RWPE2 (cell line): Measurements from ENCODE around the gene SLC13A5.

ENCODE experiments used
- ATAC-seq: fragments of 200-7000 bp; cut with Tn5 transposase; 3 replicates; pipeline ENCODE4 v1.9.1; 2021; ENCODE audit warnings: low read depth
- DNase-seq: peaks from one replicate; pipeline ENCODE4 v3.0.0-alpha.2; 2020; ENCODE audit warnings: low spot score
- H3K27ac ChIP-seq: fragments of 450-650 bp; 2 replicates; pipeline ENCODE4 v1.5.1; 2017; ENCODE audit warnings: mild to moderate bottlenecking; ENCODE audit not compliant: poor library complexity, severe bottlenecking
- H3K27me3 ChIP-seq: fragments of 250-450 bp; sonication (Bioruptor Pico); 2 replicates; pipeline ENCODE4 v1.5.1; 2021; ENCODE audit warnings: mild to moderate bottlenecking, moderate library complexity; ENCODE audit not compliant: insufficient read depth, poor library complexity, severe bottlenecking
- H3K36me3 ChIP-seq: fragments of 250-450 bp; sonication (Bioruptor Pico); 2 replicates; pipeline ENCODE4 v1.5.1; 2020; ENCODE audit warnings: low read depth, mild to moderate bottlenecking, moderate library complexity
- H3K4me1 ChIP-seq: fragments of 250-450 bp; sonication (Bioruptor Pico); 2 replicates; pipeline ENCODE4 v1.5.1; 2021; ENCODE audit warnings: mild to moderate bottlenecking, moderate library complexity; ENCODE audit not compliant: insufficient read depth, poor library complexity, severe bottlenecking
- H3K4me3 ChIP-seq: fragments of 250-450 bp; sonication (Bioruptor Pico); 2 replicates; pipeline ENCODE4 v1.5.1; 2021; ENCODE audit warnings: mild to moderate bottlenecking, moderate library complexity; ENCODE audit not compliant: severe bottlenecking
- H3K9me3 ChIP-seq: fragments of 250-450 bp; sonication (Bioruptor Pico); 2 replicates; pipeline ENCODE4 v1.5.1; 2021; ENCODE audit warnings: mild to moderate bottlenecking, moderate library complexity; ENCODE audit not compliant: severe bottlenecking
- CTCF ChIP-seq: fragments of 450-650 bp; IDR thresholded peaks from one replicate; pipeline ENCODE4 v1.5.1; 2017; ENCODE audit warnings: mild to moderate bottlenecking, moderate library complexity; ENCODE audit not compliant: poor library complexity, severe bottlenecking

Gene SLC13A5

GRCh38 chr17:6724009-6724408 is 10.8 kb upstream of the SLC13A5 start:
- H3K9me3 ChIP-seq = no peaks in the 10 kb centered on the region
- no peaks in the 10 kb centered on the region for H3K27me3 ChIP-seq
- no peak for ATAC-seq
- H3K27ac ChIP-seq = no peak overlapping the region
- H3K36me3 ChIP-seq = no peaks in the 10 kb centered on the region
- H3K4me1 ChIP-seq = no peaks in the 10 kb centered on the region
- H3K4me3 ChIP-seq = no peak overlapping the region
- no peak for DNase-seq
- no peak for TF ChIP-seq CTCF

GRCh38 chr17:6721744-6722143 is 8.6 kb upstream of the SLC13A5 start:
- no peak for DNase-seq
- no peaks in the 10 kb centered on the region for H3K36me3 ChIP-seq
- no peaks in the 10 kb centered on the region for H3K27me3 ChIP-seq
- no peak overlapping the region for H3K4me3 ChIP-seq
- no peak overlapping the region for H3K27ac ChIP-seq
- no peaks in the 10 kb centered on the region for H3K9me3 ChIP-seq
- H3K4me1 ChIP-seq = no peaks in the 10 kb centered on the region
- ATAC-seq = no peak
- no peak for TF ChIP-seq CTCF

GRCh38 chr17:6716736-6717135 is 3.6 kb upstream of the SLC13A5 start:
- Histone ChIP-seq H3K36me3 (no peaks in the 10 kb centered on the region), H3K27ac (no peak overlapping the region), H3K4me1 (peaks cover 4% of the 10 kb centered on the region), H3K27me3 (no peaks in the 10 kb centered on the region), H3K4me3 (no peak overlapping the region), H3K9me3 (no peaks in the 10 kb centered on the region)
- DNase-seq (no peak), ATAC-seq (no peak)
- TF ChIP-seq CTCF = no peak

GRCh38 chr17:6714315-6714874 is 1.2 kb upstream of the SLC13A5 start:
- H3K4me1 ChIP-seq = peaks cover 4% of the 10 kb centered on the region
- no peak for TF ChIP-seq CTCF
- no peak for DNase-seq
- no peaks in the 10 kb centered on the region for H3K36me3 ChIP-seq
- H3K4me3 ChIP-seq = no peak overlapping the region
- no peak for ATAC-seq
- H3K9me3 ChIP-seq = no peaks in the 10 kb centered on the region
- no peak overlapping the region for H3K27ac ChIP-seq
- H3K27me3 ChIP-seq = no peaks in the 10 kb centered on the region

- H3K9me3 ChIP-seq = no peaks in the 10 kb centered on the region
- H3K4me3 ChIP-seq = no peak overlapping the region
- peaks cover 4% of the 10 kb centered on the region for H3K4me1 ChIP-seq
- TF ChIP-seq CTCF = no peak
- no peak overlapping the region for H3K27ac ChIP-seq
- DNase-seq = no peak
- ATAC-seq = no peak
- no peaks in the 10 kb centered on the region for H3K27me3 ChIP-seq
- no peaks in the 10 kb centered on the region for H3K36me3 ChIP-seq
Measured at GRCh38 chr17:6713918-6714271, 726 bp upstream of the SLC13A5 start.
